GM12878 (cell line): ENCODE data around the gene TBL1XR1. TPM values are rescaled to one million over a fixed set of nuclear protein-coding genes. Genes with fewer than 3 reads are reported as not detected.

Experiments used
- ATAC-seq: fragments of 200-7000 bp; cut with Tn5 transposase; 3 replicates; pipeline ENCODE4 v1.9.1; 2020; ENCODE audit warnings: mild to moderate bottlenecking, moderate library complexity
- BruUV-seq: library from RNA; stranded (reverse); fragments of 400-500 nt; replicated peaks from 2 replicates; lab custom pipeline; 2021; lab: Mats Ljungman, UMichigan
- CTCF ChIA-PET: fragments of 300-600 bp; sonication (Branson Sonifier 250); formaldehyde crosslinking; extraction: SDS; loops from one replicate; lab custom pipeline; 2021; ENCODE audit warnings: inconsistent platforms; lab: Yijun Ruan, JAX
- POLR2A ChIA-PET: fragments of 350-600 bp; formaldehyde crosslinking; extraction: SDS; loops from one replicate; lab custom pipeline; 2021; ENCODE audit warnings: inconsistent platforms; lab: Charles Lee
- RAD21 ChIA-PET: fragments of 300-600 bp; sonication (Branson Sonifier 250); formaldehyde crosslinking; loops from one replicate; lab custom pipeline; 2023; ENCODE audit warnings: antibody characterized with exemption; ENCODE audit not compliant: unreplicated experiment; lab: Charles Lee
- SMC1A ChIA-PET: fragments of 300-600 bp; sonication (Branson Sonifier 250); formaldehyde crosslinking; loops from one replicate; lab custom pipeline; 2023; ENCODE audit not compliant: unreplicated experiment, uncharacterized antibody; lab: Charles Lee
- DNase-seq: peaks from one replicate; pipeline ENCODE4 v3.0.0-alpha.2; 2011; ENCODE audit warnings: low read depth, low spot score
- FAIRE-seq: peaks from 3 replicates; lab custom pipeline; 2011; peaks lifted over from hg19 to GRCh38; lab: Jason Lieb, UNC
- H2AFZ ChIP-seq: 2 replicates; pipeline ENCODE4 v1.6.0; 2011; ENCODE audit warnings: low read depth, low read length, control low read depth; ENCODE audit not compliant: control insufficient read depth
- H3K27ac ChIP-seq: 2 replicates; pipeline ENCODE4 v1.5.1; 2011; ENCODE audit warnings: control low read depth; ENCODE audit not compliant: control insufficient read depth, insufficient read depth
- H3K27me3 ChIP-seq, 2 experiments: replicated peaks in 1 of 2; 2 replicates each; pipeline versions ENCODE4 v1.6.0 to v1.6.1; 2011; ENCODE audit warnings: low read length in 1 of 2; ENCODE audit not compliant: control insufficient read depth in 2 of 2, insufficient read depth in 2 of 2
- H3K36me3 ChIP-seq, 2 experiments: 2 replicates each; pipeline ENCODE4 v1.5.1; 2011; ENCODE audit warnings: low read length in 1 of 2; ENCODE audit not compliant: control insufficient read depth in 2 of 2, insufficient read depth in 2 of 2
- H3K4me1 ChIP-seq: 2 replicates; pipeline ENCODE4 v1.6.1; 2011; ENCODE audit warnings: mild to moderate bottlenecking, low read length, moderate library complexity, mixed read lengths; ENCODE audit not compliant: control insufficient read depth, insufficient read depth
- H3K4me2 ChIP-seq: 2 replicates; pipeline ENCODE4 v1.6.0; 2011; ENCODE audit warnings: control low read depth; ENCODE audit not compliant: control insufficient read depth, insufficient read depth
- H3K4me3 ChIP-seq: fragments of 200-600 bp; sonication (generic); 2 replicates; pipeline ENCODE4 v1.5.1; 2016
- H3K79me2 ChIP-seq: 2 replicates; pipeline ENCODE4 v1.6.0; 2011; ENCODE audit warnings: low read length; ENCODE audit not compliant: control insufficient read depth, insufficient read depth
- H3K9ac ChIP-seq: 2 replicates; pipeline ENCODE4 v1.8.0; 2011; ENCODE audit warnings: low read length, control low read depth, mixed read lengths; ENCODE audit not compliant: control insufficient read depth, insufficient read depth
- H3K9me3 ChIP-seq: replicated peaks from 3 replicates; pipeline ENCODE4 v1.5.1; 2011; ENCODE audit warnings: mild to moderate bottlenecking, low read length; ENCODE audit not compliant: control insufficient read depth, insufficient read depth
- H4K20me1 ChIP-seq: 2 replicates; pipeline ENCODE4 v1.6.0; 2011; ENCODE audit not compliant: control insufficient read depth, insufficient read depth
- ATF7 ChIP-seq: fragments of 450-650 bp; IDR thresholded peaks from 2 replicates; pipeline ENCODE4 v1.6.1; 2016; ENCODE audit warnings: low read depth, mild to moderate bottlenecking
- E2F8 ChIP-seq: fragments of 450-650 bp; IDR thresholded peaks from 2 replicates; pipeline ENCODE4 v1.6.1; 2018; ENCODE audit warnings: mild to moderate bottlenecking, low read depth, moderate library complexity; ENCODE audit not compliant: partially characterized antibody
- IRF3 ChIP-seq: fragments of 450-650 bp; IDR thresholded peaks from 2 replicates; pipeline ENCODE4 v1.6.1; 2014; ENCODE audit warnings: mild to moderate bottlenecking
- POLR2A ChIP-seq: IDR thresholded peaks from 2 replicates; pipeline ENCODE4 v1.6.1; 2011; ENCODE audit warnings: low read depth, mild to moderate bottlenecking, low read length
- RFX5 ChIP-seq: IDR thresholded peaks from 2 replicates; pipeline ENCODE4 v1.6.1; 2011; ENCODE audit warnings: low read depth, low read length, improper control_type of control experiment
- ZBTB4 ChIP-seq: fragments of 450-650 bp; formaldehyde crosslinking; IDR thresholded peaks from 2 replicates; pipeline ENCODE4 v1.4.0; 2022; ENCODE audit warnings: mild to moderate bottlenecking, moderate library complexity
- ZNF24 ChIP-seq: fragments of 450-650 bp; IDR thresholded peaks from 2 replicates; pipeline ENCODE4 v1.6.1; 2017; ENCODE audit warnings: antibody characterized with exemption, mild to moderate bottlenecking
- WGBS: methylation state at CpG from one replicate; pipeline ENCODE4 v1.1.6; 2016; ENCODE audit warnings: low lambda C conversion rate; ENCODE audit not compliant: insufficient replicate concordance, insufficient coverage; ENCODE audit errors: missing lambda C conversion rate; 5-methylcytosine and 5-hydroxymethylcytosine counted together
- in situ Hi-C: fragments of 300-500 bp; cut with MboI; formaldehyde crosslinking; loops from 9 replicates; pipeline ENCODE4 v1.14.3; 2018; ENCODE audit warnings: mixed read lengths
- intact Hi-C: fragments of 100-400 bp; cut with micrococcal nuclease; formaldehyde crosslinking; loops from one replicate; pipeline ENCODE4 v1.14.2; 2022; ENCODE audit not compliant: unreplicated experiment
- polyA plus RNA-seq, 11 experiments: library from polyadenylated mRNA; depleted of rRNA in 4 of 11; unstranded in 6 of 11; stranded (reverse) in 5 of 11; fragments of >200 nt; fragmentation: Nextera tagmentation in 4 of 11; fragmentation: Illumina TruSeq in 1 of 11; extraction: Ambion mirVana in 4 of 11; extraction: Trizol in 1 of 11; gene quantifications; 1 replicate in 1 of 11; 2 replicates in 10 of 11; pipeline versions ENCODE4 v1.2.1 to v1.2.3, GENCODE V29; 2011 to 2016; ENCODE audit warnings: inconsistent platforms in 2 of 11, missing spikeins in 2 of 11, low read depth in 1 of 11
- total RNA-seq, 4 experiments: library from RNA; depleted of rRNA in 3 of 4; stranded (reverse); fragments of >200 nt in 3 of 4; fragmentation: Illumina TruSeq in 1 of 4; extraction: Trizol in 1 of 4; gene quantifications; 2 replicates each; pipeline versions ENCODE4 v1.2.1 to v1.2.3, GENCODE V29; 2013 to 2021

TBL1XR1 gene
- total and polyA plus RNA-seq, 10 of the 15 experiments (the other 5 are each of a cell fraction or from before 2014, with no cell fraction given) = 13.0 to 115 (median 60.4) TPM

- ChIA-PET POLR2A (no interaction called here), CTCF (no interaction called here), SMC1A (no interaction called here), RAD21 (no interaction called here)
- Histone ChIP-seq H3K36me3 (no peaks in the 10 kb centered on the region), H3K4me2 (no peak overlapping the region), H3K27ac (no peak overlapping the region), H3K79me2 (peaks cover 20% of the 10 kb centered on the region), H3K4me1 (peaks cover 7% of the 10 kb centered on the region; the same call in 1 of the 2 replicates), H4K20me1 (no peaks in the 10 kb centered on the region), H3K9me3 (no peaks in the 10 kb centered on the region), H3K27me3 (no peaks in the 10 kb centered on the region), H2AFZ (no peak overlapping the region), H3K4me3 (no peak overlapping the region), H3K9ac (no peak overlapping the region)
- DNase-seq (no peak), FAIRE-seq (no peak), ATAC-seq (no peak)
- in situ Hi-C loops = no loop called here
- intact Hi-C loops = no loop called here
- WGBS = 81% methylated on average over 2 of the region's 2 CpGs
- no TSS peak for BruUV-seq
- no peak for TF ChIP-seq E2F8
- TF ChIP-seq RFX5 = no peak
- TF ChIP-seq, all 136 proteins: peak for 0
These were observed 135.1 kb downstream of the TBL1XR1 start for GRCh38 chr3:177062052-177062732.

GRCh38 chr3:177061369-177061768 is 135.9 kb downstream of the TBL1XR1 start:
- 88% methylated on average over 4 of the region's 4 CpGs for WGBS
- in situ Hi-C loops = no loop called here

More at GRCh38 chr3:177061369-177061768, 135.9 kb downstream of the TBL1XR1 start:
- H2AFZ ChIP-seq = no peak overlapping the region
- H3K9ac ChIP-seq = no peak overlapping the region
- no peaks in the 10 kb centered on the region for H4K20me1 ChIP-seq
- H3K9me3 ChIP-seq = no peaks in the 10 kb centered on the region
- no peaks in the 10 kb centered on the region for H3K36me3 ChIP-seq
- no peaks in the 10 kb centered on the region for H3K27me3 ChIP-seq
- no peak overlapping the region for H3K4me3 ChIP-seq
- H3K27ac ChIP-seq = no peak overlapping the region
- no peak for TF ChIP-seq POLR2A
- TF ChIP-seq ZBTB4 (CRISPR knock-in tag) = no peak
- no peak for TF ChIP-seq ZNF24
- no peak for TF ChIP-seq IRF3
- TF ChIP-seq ATF7 = no peak
- ChIA-PET CTCF (interaction anchor here (0.6 kb wide), 1 partner anchor 85 kb away, joined by 3 read pairs; no protein-coding TSS in a partner anchor), POLR2A (no interaction called here), RAD21 (no interaction called here), SMC1A (no interaction called here)
- intact Hi-C loops = no loop called here
- H3K4me2 ChIP-seq = no peak overlapping the region
- H3K79me2 ChIP-seq = peaks cover 19% of the 10 kb centered on the region
- no peak for ATAC-seq
- DNase-seq = no peak
- FAIRE-seq = no peak
- H3K4me1 ChIP-seq = peaks cover 8% of the 10 kb centered on the region; the same call in 1 of the 2 replicates
- BruUV-seq = no TSS peak
